HepG2 (cell line): ENCODE results near the gene AGPAT3. TPM values are rescaled to one million over a fixed set of nuclear protein-coding genes. Genes with fewer than 3 reads are reported as not detected.
A peak's percentile ranks its signal among the peaks of the same experiment; 100 is the strongest.

Experiments used
- ATAC-seq: fragments of 200-7000 bp; cut with Tn5 transposase; 3 replicates; pipeline ENCODE4 v1.9.1; 2020; ENCODE audit warnings: mild to moderate bottlenecking, moderate library complexity
- BruUV-seq: library from RNA; stranded (reverse); fragments of 400-500 nt; replicated peaks from 2 replicates; lab custom pipeline; 2021; lab: Mats Ljungman, UMichigan
- CTCF ChIA-PET: fragments of 300-600 bp; formaldehyde crosslinking; extraction: SDS; loops from one replicate; lab custom pipeline; 2021; ENCODE audit warnings: low total read pairs, inconsistent platforms, low intra/inter-chr PET ratio; lab: Yijun Ruan, JAX
- POLR2A ChIA-PET: fragments of 350-600 bp; sonication (Branson Sonifier 250); formaldehyde crosslinking; loops from one replicate; lab custom pipeline; 2020; ENCODE audit warnings: antibody characterized with exemption, inconsistent platforms; lab: Yijun Ruan, JAX
- DNase-seq: peaks from one replicate; pipeline ENCODE4 v3.0.0-alpha.2; 2015; ENCODE audit warnings: low spot score
- FAIRE-seq: peaks from 3 replicates; lab custom pipeline; 2011; peaks lifted over from hg19 to GRCh38; lab: Jason Lieb, UNC
- H2AFZ ChIP-seq: one replicate; pipeline ENCODE4 v1.6.1; 2011; ENCODE audit warnings: low read length, inconsistent platforms
- H3K27ac ChIP-seq: fragments of 300-600 bp; 3 replicates; pipeline ENCODE4 v1.8.0; 2011; ENCODE audit warnings: mixed run types, mild to moderate bottlenecking, mixed read lengths, low read length, inconsistent platforms; ENCODE audit not compliant: insufficient read depth; ENCODE audit errors: extremely low read length
- H3K27me3 ChIP-seq, 2 experiments: fragments of 200-600 bp in 1 of 2; 2 replicates in 1 of 2; 3 replicates in 1 of 2; pipeline versions ENCODE4 v1.6.0 to v1.8.0; 2011; ENCODE audit warnings: low read length in 2 of 2, mild to moderate bottlenecking in 2 of 2, moderate library complexity in 2 of 2, inconsistent platforms in 1 of 2; ENCODE audit not compliant: insufficient read depth in 2 of 2, control insufficient read depth in 1 of 2
- H3K36me3 ChIP-seq, 2 experiments: fragments of 200-600 bp in 1 of 2; replicated peaks in 1 of 2; 2 replicates in 1 of 2; 3 replicates in 1 of 2; pipeline versions ENCODE4 v1.5.1 to v1.8.0; 2011; ENCODE audit warnings: low read length in 2 of 2, inconsistent platforms in 1 of 2; ENCODE audit not compliant: insufficient read depth in 2 of 2, control insufficient read depth in 1 of 2
- H3K4me1 ChIP-seq: 2 replicates; pipeline ENCODE4 v1.5.1; 2012; ENCODE audit warnings: low read length, inconsistent platforms; ENCODE audit not compliant: insufficient read depth
- H3K4me2 ChIP-seq: 2 replicates; pipeline ENCODE4 v1.6.0; 2011; ENCODE audit warnings: low read depth, low read length, inconsistent platforms
- H3K4me3 ChIP-seq, 3 experiments: fragments of 200-600 bp in 1 of 3; sonication (generic), shearing (Covaris generic) in 1 of 3; replicated peaks in 1 of 3; 2 replicates each; pipeline ENCODE4 v1.5.1; 2011 to 2016; ENCODE audit warnings: low read length in 3 of 3, inconsistent platforms in 2 of 3, low read depth in 2 of 3, mild to moderate bottlenecking in 2 of 3, control low read depth in 1 of 3, mixed read lengths in 1 of 3; ENCODE audit not compliant: insufficient read depth in 1 of 3
- H3K79me2 ChIP-seq: one replicate; pipeline ENCODE4 v1.6.1; 2011; ENCODE audit warnings: low read length, inconsistent platforms; ENCODE audit not compliant: insufficient read depth
- H3K9ac ChIP-seq: 2 replicates; pipeline ENCODE4 v1.6.0; 2011; ENCODE audit warnings: mild to moderate bottlenecking, low read depth, low read length, inconsistent platforms; ENCODE audit not compliant: insufficient read depth
- H3K9me3 ChIP-seq: 2 replicates; pipeline ENCODE4 v1.5.1; 2012; ENCODE audit warnings: mild to moderate bottlenecking, low read length
- H4K20me1 ChIP-seq: 2 replicates; pipeline ENCODE4 v1.6.0; 2011; ENCODE audit warnings: inconsistent platforms, mild to moderate bottlenecking, low read length, moderate library complexity; ENCODE audit not compliant: insufficient read depth
- GABPB1 ChIP-seq: IDR thresholded peaks from 2 replicates; pipeline ENCODE4 v1.6.1; 2016; ENCODE audit warnings: mild to moderate bottlenecking, missing genetic modification reagents, moderate library complexity, missing compliant biosample characterization
- MAX ChIP-seq: IDR thresholded peaks from 2 replicates; pipeline ENCODE4 v1.6.1; 2012; ENCODE audit warnings: inconsistent platforms
- MTA1 ChIP-seq: sonication (generic); formaldehyde crosslinking; IDR thresholded peaks from 2 replicates; pipeline ENCODE4 v1.4.0; 2020; ENCODE audit warnings: missing genetic modification reagents, mild to moderate bottlenecking, borderline replicate concordance
- PRDM15 ChIP-seq: sonication (generic); formaldehyde crosslinking; IDR thresholded peaks from 2 replicates; pipeline ENCODE4 v1.4.0; 2020; ENCODE audit warnings: missing genetic modification reagents
- ZNF556 ChIP-seq: sonication (generic); formaldehyde crosslinking; IDR thresholded peaks from 2 replicates; pipeline ENCODE4 v1.4.0; 2020; ENCODE audit warnings: mild to moderate bottlenecking, missing genetic modification reagents, borderline replicate concordance
- WGBS: methylation state at CpG from one replicate; pipeline ENCODE4 v1.1.6; 2017; ENCODE audit warnings: low lambda C conversion rate; 5-methylcytosine and 5-hydroxymethylcytosine counted together
- in situ Hi-C: cut with HindIII; loops from 2 replicates; pipeline ENCODE4 v1.10.0; 2017; ENCODE audit warnings: low pct_unique_long_range_greater_than_20kb; ENCODE audit not compliant: extremely low pct_ligation_motif_present
- intact Hi-C: fragments of 100-400 bp; cut with micrococcal nuclease; formaldehyde crosslinking; loops from one replicate; pipeline ENCODE4 v1.10.0; 2022; ENCODE audit not compliant: unreplicated experiment
- polyA plus RNA-seq, 8 experiments: library from polyadenylated mRNA; depleted of rRNA in 3 of 8; stranded (reverse) in 7 of 8; unstranded in 1 of 8; fragments of >200 nt; fragmentation: Illumina TruSeq in 4 of 8; extraction: Trizol in 4 of 8; gene quantifications; 2 replicates each; pipeline versions ENCODE4 v1.2.1 to v1.2.3, GENCODE V29; 2011 to 2016; ENCODE audit warnings: low read depth in 4 of 8, missing spikeins in 1 of 8, mixed read lengths in 1 of 8; ENCODE audit not compliant: insufficient read depth in 1 of 8
- total RNA-seq, 5 experiments: library from RNA; depleted of rRNA; stranded (reverse); fragments of >200 nt; fragmentation: Illumina TruSeq; extraction: Trizol; gene quantifications; 2 replicates each; pipeline ENCODE4 v1.2.3, GENCODE V29; 2016; ENCODE audit warnings: low read depth in 1 of 5
- TF ChIP-seq, protein P1 (sequence below): IDR thresholded peaks from 2 replicates; pipeline ENCODE4 v1.6.1; 2016; ENCODE audit warnings: missing compliant biosample characterization, missing genetic modification reagents, borderline replicate concordance

The AGPAT3 gene
- total and polyA plus RNA-seq, 2 of the 13 experiments (the other 11 are each of a cell fraction or from before 2014, with no cell fraction given), result 32.2 to 54.4 TPM

DNA sequence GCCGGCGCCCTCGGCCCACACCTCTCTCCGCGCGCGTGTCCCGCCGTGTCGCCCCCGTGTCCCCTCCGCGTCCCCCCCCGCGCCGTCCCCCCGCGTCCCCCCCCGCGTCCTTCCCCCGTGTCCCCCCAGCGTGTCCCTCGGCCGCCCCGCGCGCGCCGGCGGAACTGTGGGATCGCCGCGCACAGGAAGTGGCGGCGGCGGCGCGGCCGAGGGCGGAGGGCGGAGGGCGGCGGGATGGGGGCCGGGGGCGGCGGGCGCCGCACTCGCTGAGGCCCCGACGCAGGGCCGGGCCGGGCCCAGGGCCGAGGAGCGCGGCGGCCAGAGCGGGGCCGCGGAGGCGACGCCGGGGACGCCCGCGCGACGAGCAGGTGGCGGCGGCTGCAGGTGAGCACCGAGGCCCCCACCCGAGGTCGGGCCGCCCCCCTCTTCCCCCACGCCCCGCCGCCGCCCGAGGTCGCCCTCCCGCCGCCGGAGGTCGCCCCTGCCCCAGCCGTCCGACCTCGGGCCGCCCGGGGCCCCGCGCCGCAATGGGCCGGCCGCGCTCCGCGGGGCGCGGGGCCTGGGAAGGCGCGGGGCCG, at the start of gene AGPAT3 (continued):
- TF ChIP-seq PRDM15 (CRISPR knock-in tag) (no peak), GABPB1 (peak; percentile 20; the same call in 1 of the 2 replicates), ZNF556 (CRISPR knock-in tag) (no peak), MAX (peak; percentile 36; the same call in 1 of the 2 replicates)

DNA sequence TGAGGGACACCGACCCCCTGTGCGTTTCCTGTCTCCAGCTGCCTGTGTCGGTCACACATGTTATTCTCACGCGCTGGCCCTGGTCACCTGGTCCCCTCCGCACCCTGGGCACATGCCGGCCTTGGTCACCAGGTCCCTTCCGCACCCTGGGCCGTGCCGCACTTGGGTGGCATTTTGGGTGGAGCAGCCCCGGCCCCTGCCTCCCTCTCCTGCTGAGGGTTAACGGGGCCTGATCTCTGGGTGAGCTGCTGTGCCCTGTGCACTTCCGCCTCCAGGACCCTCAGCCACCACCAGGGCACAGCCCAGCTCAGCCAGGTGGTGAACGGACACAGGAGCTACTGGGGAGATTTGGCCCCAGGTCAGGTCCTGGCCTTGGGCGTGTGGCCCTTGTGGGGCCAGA, 49.0 kb upstream of the AGPAT3 start:
- Histone ChIP-seq H3K4me2 (peak overlapping the region; percentile 56; the same call in 1 of the 2 replicates), H3K4me3 (peak overlapping the region in 1 of 3 experiments; percentile 23; a peak in 1 of 6 replicates), H3K4me1 (peaks cover 56% of the 10 kb centered on the region), H3K36me3 (no peaks in the 10 kb centered on the region), H4K20me1 (no peaks in the 10 kb centered on the region), H3K27ac (no peak overlapping the region), H3K79me2 (no peaks in the 10 kb centered on the region), H3K9ac (no peak overlapping the region), H3K9me3 (no peaks in the 10 kb centered on the region), H2AFZ (no peak overlapping the region), H3K27me3 (peaks cover 3 to 11% of the 10 kb centered on the region in 2 experiments; a peak in 4 of 5 replicates)
- no TSS peak for BruUV-seq
- 75% methylated on average over 6 of the region's 15 CpGs for WGBS
- no peak for DNase-seq
- FAIRE-seq, result no peak
- CTCF ChIA-PET, result no interaction called here
- intact Hi-C loops, result loop anchor here (10.0 kb wide), 1 partner anchor 99 kb away; no protein-coding TSS in a partner anchor
- TF ChIP-seq, protein P1, sequence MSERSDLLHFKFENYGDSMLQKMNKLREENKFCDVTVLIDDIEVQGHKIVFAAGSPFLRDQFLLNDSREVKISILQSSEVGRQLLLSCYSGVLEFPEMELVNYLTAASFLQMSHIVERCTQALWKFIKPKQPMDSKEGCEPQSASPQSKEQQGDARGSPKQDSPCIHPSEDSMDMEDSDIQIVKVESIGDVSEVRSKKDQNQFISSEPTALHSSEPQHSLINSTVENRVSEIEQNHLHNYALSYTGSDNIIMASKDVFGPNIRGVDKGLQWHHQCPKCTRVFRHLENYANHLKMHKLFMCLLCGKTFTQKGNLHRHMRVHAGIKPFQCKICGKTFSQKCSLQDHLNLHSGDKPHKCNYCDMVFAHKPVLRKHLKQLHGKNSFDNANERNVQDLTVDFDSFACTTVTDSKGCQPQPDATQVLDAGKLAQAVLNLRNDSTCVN (CRISPR knock-in tag), result no peak
- TF ChIP-seq MTA1, result 0 out of 2 replicates have a peak, but pooled peaks have one; percentile 22
- ATAC-seq, result peak; percentile 18; the same call in 2 of the 3 replicates
- POLR2A ChIA-PET, result no interaction called here
- in situ Hi-C loops, result no loop called here
